HepG2 (cell line): ENCODE measurements around the gene ANO9. TPM values are rescaled to one million over a fixed set of nuclear protein-coding genes. Genes with fewer than 3 reads are reported as not detected.

Experiments used
- ATAD3A ChIP-seq: sonication (generic); formaldehyde crosslinking; IDR thresholded peaks from 2 replicates; pipeline ENCODE4 v1.4.0; 2020; ENCODE audit warnings: missing genetic modification reagents
- BRD4 ChIP-seq: sonication (generic); formaldehyde crosslinking; IDR thresholded peaks from 2 replicates; pipeline ENCODE4 v1.4.0; 2020; ENCODE audit warnings: missing genetic modification reagents
- CEBPZ ChIP-seq: IDR thresholded peaks from 2 replicates; pipeline ENCODE4 v1.6.1; 2012; ENCODE audit warnings: low read length, improper control_type of control experiment
- DBP ChIP-seq: sonication (generic); formaldehyde crosslinking; IDR thresholded peaks from 2 replicates; pipeline ENCODE4 v1.4.0; 2020; ENCODE audit warnings: missing genetic modification reagents; ENCODE audit errors: not compliant biosample characterization
- EZH2 ChIP-seq: conservative IDR thresholded peaks from 2 replicates; pipeline ENCODE4 v1.6.1; 2012; ENCODE audit warnings: mild to moderate bottlenecking, low read depth, low read length, moderate library complexity
- HMG20A ChIP-seq: IDR thresholded peaks from 2 replicates; pipeline ENCODE4 v1.6.1; 2016; ENCODE audit warnings: borderline replicate concordance
- IRX3 ChIP-seq: sonication (generic); formaldehyde crosslinking; IDR thresholded peaks from 2 replicates; pipeline ENCODE4 v1.8.1; 2023; ENCODE audit warnings: mild to moderate bottlenecking, low read depth, missing genetic modification reagents, borderline replicate concordance
- KIAA2018 ChIP-seq: sonication (generic); formaldehyde crosslinking; IDR thresholded peaks from 2 replicates; pipeline ENCODE4 v1.5.0; 2020; ENCODE audit warnings: mild to moderate bottlenecking, missing genetic modification reagents, borderline replicate concordance
- PBX3 ChIP-seq: sonication (generic); formaldehyde crosslinking; IDR thresholded peaks from 2 replicates; pipeline ENCODE4 v1.8.1; 2023; ENCODE audit warnings: missing genetic modification reagents, inconsistent platforms, borderline replicate concordance
- PRMT3 ChIP-seq: sonication (generic); formaldehyde crosslinking; IDR thresholded peaks from 2 replicates; pipeline ENCODE4 v1.8.1; 2022; ENCODE audit warnings: low read depth, mild to moderate bottlenecking, moderate library complexity, missing genetic modification reagents, borderline replicate concordance
- ZNF121 ChIP-seq: sonication (generic); formaldehyde crosslinking; IDR thresholded peaks from 2 replicates; pipeline ENCODE4 v1.5.0; 2020; ENCODE audit warnings: mild to moderate bottlenecking, missing genetic modification reagents
- ZNF331 ChIP-seq: sonication (generic); formaldehyde crosslinking; IDR thresholded peaks from 2 replicates; pipeline ENCODE4 v1.4.0; 2020; ENCODE audit warnings: missing genetic modification reagents
- ZNF382 ChIP-seq: sonication (generic); formaldehyde crosslinking; IDR thresholded peaks from 2 replicates; pipeline ENCODE4 v1.5.0; 2020; ENCODE audit warnings: missing genetic modification reagents, mild to moderate bottlenecking, borderline replicate concordance
- ZNF644 ChIP-seq: IDR thresholded peaks from 2 replicates; pipeline ENCODE4 v1.6.1; 2016; ENCODE audit warnings: low read depth
- ZNF75D ChIP-seq: sonication (generic); formaldehyde crosslinking; IDR thresholded peaks from 2 replicates; pipeline ENCODE4 v1.8.1; 2023; ENCODE audit warnings: missing genetic modification reagents, mild to moderate bottlenecking, borderline replicate concordance
- polyA plus RNA-seq, 8 experiments: library from polyadenylated mRNA; depleted of rRNA in 3 of 8; stranded (reverse) in 7 of 8; unstranded in 1 of 8; fragments of >200 nt; fragmentation: Illumina TruSeq in 4 of 8; extraction: Trizol in 4 of 8; gene quantifications; 2 replicates each; pipeline versions ENCODE4 v1.2.1 to v1.2.3, GENCODE V29; 2011 to 2016; ENCODE audit warnings: low read depth in 4 of 8, missing spikeins in 1 of 8, mixed read lengths in 1 of 8; ENCODE audit not compliant: insufficient read depth in 1 of 8
- total RNA-seq, 5 experiments: library from RNA; depleted of rRNA; stranded (reverse); fragments of >200 nt; fragmentation: Illumina TruSeq; extraction: Trizol; gene quantifications; 2 replicates each; pipeline ENCODE4 v1.2.3, GENCODE V29; 2016; ENCODE audit warnings: low read depth in 1 of 5

Gene ANO9
- total and polyA plus RNA-seq, 2 of the 13 experiments (the other 11 are each of a cell fraction or from before 2014, with no cell fraction given) = 8.9 to 14.3 TPM

- TF ChIP-seq CEBPZ (no peak), BRD4 (CRISPR knock-in tag) (no peak), DBP (no peak), ZNF644 (CRISPR knock-in tag) (no peak), ATAD3A (CRISPR knock-in tag) (no peak), EZH2 (no peak), KIAA2018 (CRISPR knock-in tag) (no peak), PRMT3 (CRISPR knock-in tag) (no peak), ZNF75D (no peak), ZNF331 (CRISPR knock-in tag) (0 out of 2 replicates have a peak, but pooled peaks have one; percentile 15), IRX3 (CRISPR knock-in tag) (no peak), HMG20A (CRISPR knock-in tag) (no peak), PBX3 (no peak), ZNF121 (CRISPR knock-in tag) (peak; percentile 42; the same call in 1 of the 2 replicates), ZNF382 (CRISPR knock-in tag) (no peak)
These were observed 47.6 kb downstream of the ANO9 start, which contains the start of gene PKP3 (continued) for GRCh38 chr11:394034-394857.
